GM12878 (cell line): ENCODE data around the gene FUZ. TPM values are rescaled to one million over a fixed set of nuclear protein-coding genes. Genes with fewer than 3 reads are reported as not detected.

ENCODE experiments used
- ATAC-seq: fragments of 200-7000 bp; cut with Tn5 transposase; 3 replicates; pipeline ENCODE4 v1.9.1; 2020; ENCODE audit warnings: mild to moderate bottlenecking, moderate library complexity
- BruUV-seq: library from RNA; stranded (reverse); fragments of 400-500 nt; replicated peaks from 2 replicates; lab custom pipeline; 2021; lab: Mats Ljungman, UMichigan
- CTCF ChIA-PET: fragments of 300-600 bp; sonication (Branson Sonifier 250); formaldehyde crosslinking; extraction: SDS; loops from one replicate; lab custom pipeline; 2021; ENCODE audit warnings: inconsistent platforms; lab: Yijun Ruan, JAX
- POLR2A ChIA-PET: fragments of 350-600 bp; formaldehyde crosslinking; extraction: SDS; loops from one replicate; lab custom pipeline; 2021; ENCODE audit warnings: inconsistent platforms; lab: Charles Lee
- RAD21 ChIA-PET: fragments of 300-600 bp; sonication (Branson Sonifier 250); formaldehyde crosslinking; loops from one replicate; lab custom pipeline; 2023; ENCODE audit warnings: antibody characterized with exemption; ENCODE audit not compliant: unreplicated experiment; lab: Charles Lee
- SMC1A ChIA-PET: fragments of 300-600 bp; sonication (Branson Sonifier 250); formaldehyde crosslinking; loops from one replicate; lab custom pipeline; 2023; ENCODE audit not compliant: unreplicated experiment, uncharacterized antibody; lab: Charles Lee
- DNase-seq: peaks from one replicate; pipeline ENCODE4 v3.0.0-alpha.2; 2011; ENCODE audit warnings: low read depth, low spot score
- FAIRE-seq: peaks from 3 replicates; lab custom pipeline; 2011; peaks lifted over from hg19 to GRCh38; lab: Jason Lieb, UNC
- H2AFZ ChIP-seq: 2 replicates; pipeline ENCODE4 v1.6.0; 2011; ENCODE audit warnings: low read depth, low read length, control low read depth; ENCODE audit not compliant: control insufficient read depth
- H3K27ac ChIP-seq: 2 replicates; pipeline ENCODE4 v1.5.1; 2011; ENCODE audit warnings: control low read depth; ENCODE audit not compliant: control insufficient read depth, insufficient read depth
- H3K27me3 ChIP-seq, 2 experiments: replicated peaks in 1 of 2; 2 replicates each; pipeline versions ENCODE4 v1.6.0 to v1.6.1; 2011; ENCODE audit warnings: low read length in 1 of 2; ENCODE audit not compliant: control insufficient read depth in 2 of 2, insufficient read depth in 2 of 2
- H3K36me3 ChIP-seq, 2 experiments: 2 replicates each; pipeline ENCODE4 v1.5.1; 2011; ENCODE audit warnings: low read length in 1 of 2; ENCODE audit not compliant: control insufficient read depth in 2 of 2, insufficient read depth in 2 of 2
- H3K4me1 ChIP-seq: 2 replicates; pipeline ENCODE4 v1.6.1; 2011; ENCODE audit warnings: mild to moderate bottlenecking, low read length, moderate library complexity, mixed read lengths; ENCODE audit not compliant: control insufficient read depth, insufficient read depth
- H3K4me2 ChIP-seq: 2 replicates; pipeline ENCODE4 v1.6.0; 2011; ENCODE audit warnings: control low read depth; ENCODE audit not compliant: control insufficient read depth, insufficient read depth
- H3K4me3 ChIP-seq: fragments of 200-600 bp; sonication (generic); 2 replicates; pipeline ENCODE4 v1.5.1; 2016
- H3K79me2 ChIP-seq: 2 replicates; pipeline ENCODE4 v1.6.0; 2011; ENCODE audit warnings: low read length; ENCODE audit not compliant: control insufficient read depth, insufficient read depth
- H3K9ac ChIP-seq: 2 replicates; pipeline ENCODE4 v1.8.0; 2011; ENCODE audit warnings: low read length, control low read depth, mixed read lengths; ENCODE audit not compliant: control insufficient read depth, insufficient read depth
- H3K9me3 ChIP-seq: replicated peaks from 3 replicates; pipeline ENCODE4 v1.5.1; 2011; ENCODE audit warnings: mild to moderate bottlenecking, low read length; ENCODE audit not compliant: control insufficient read depth, insufficient read depth
- H4K20me1 ChIP-seq: 2 replicates; pipeline ENCODE4 v1.6.0; 2011; ENCODE audit not compliant: control insufficient read depth, insufficient read depth
- ATF7 ChIP-seq: fragments of 450-650 bp; IDR thresholded peaks from 2 replicates; pipeline ENCODE4 v1.6.1; 2016; ENCODE audit warnings: low read depth, mild to moderate bottlenecking
- BCL11A ChIP-seq: IDR thresholded peaks from 2 replicates; pipeline ENCODE4 v1.6.1; 2011; ENCODE audit warnings: low read depth, low read length
- BHLHE40 ChIP-seq, 2 experiments: fragments of 450-650 bp in 1 of 2; IDR thresholded peaks; 2 replicates each; pipeline ENCODE4 v1.6.1; 2011 to 2017; ENCODE audit warnings: low read depth in 2 of 2, borderline replicate concordance in 1 of 2, improper control_type of control experiment in 1 of 2, low read length in 1 of 2, mild to moderate bottlenecking in 1 of 2
- BMI1 ChIP-seq: fragments of 450-650 bp; IDR thresholded peaks from 2 replicates; pipeline ENCODE4 v1.6.1; 2016; ENCODE audit warnings: mild to moderate bottlenecking, moderate library complexity, borderline replicate concordance
- CHD2 ChIP-seq: IDR thresholded peaks from 2 replicates; pipeline ENCODE4 v1.6.1; 2011; ENCODE audit warnings: low read depth, low read length, improper control_type of control experiment, borderline replicate concordance
- CREB1 ChIP-seq: IDR thresholded peaks from 2 replicates; pipeline ENCODE4 v1.6.1; 2012; ENCODE audit warnings: low read depth, mild to moderate bottlenecking, inconsistent platforms
- DPF2 ChIP-seq: fragments of 450-650 bp; IDR thresholded peaks from 2 replicates; pipeline ENCODE4 v1.6.1; 2017; ENCODE audit warnings: mild to moderate bottlenecking
- FOXM1 ChIP-seq: IDR thresholded peaks from 2 replicates; pipeline ENCODE4 v1.6.1; 2012; ENCODE audit warnings: low read depth, mild to moderate bottlenecking, inconsistent platforms, low read length, moderate library complexity
- HDGF ChIP-seq: fragments of 450-650 bp; IDR thresholded peaks from 2 replicates; pipeline ENCODE4 v1.6.1; 2016; ENCODE audit warnings: antibody characterized with exemption
- IKZF2 ChIP-seq, 2 experiments: fragments of 450-650 bp; IDR thresholded peaks; 2 replicates each; pipeline ENCODE4 v1.6.1; 2017; ENCODE audit warnings: mild to moderate bottlenecking in 2 of 2, moderate library complexity in 2 of 2
- MEF2B ChIP-seq: fragments of 450-650 bp; IDR thresholded peaks from 2 replicates; pipeline ENCODE4 v1.6.1; 2018; ENCODE audit warnings: mild to moderate bottlenecking, moderate library complexity; ENCODE audit not compliant: partially characterized antibody, poor library complexity, severe bottlenecking
- MTA2 ChIP-seq: fragments of 450-650 bp; IDR thresholded peaks from 2 replicates; pipeline ENCODE4 v1.6.1; 2016; ENCODE audit warnings: low read depth, mild to moderate bottlenecking, moderate library complexity
- NBN ChIP-seq: fragments of 450-650 bp; IDR thresholded peaks from 2 replicates; pipeline ENCODE4 v1.6.1; 2016
- NFIC ChIP-seq: IDR thresholded peaks from 2 replicates; pipeline ENCODE4 v1.6.1; 2012; ENCODE audit warnings: low read depth, mild to moderate bottlenecking, inconsistent platforms, low read length, moderate library complexity
- NR2F1 ChIP-seq: fragments of 450-650 bp; conservative IDR thresholded peaks from 2 replicates; pipeline ENCODE4 v1.6.1; 2017; ENCODE audit warnings: mild to moderate bottlenecking
- PAX5 ChIP-seq: IDR thresholded peaks from 2 replicates; pipeline ENCODE4 v1.6.1; 2011; ENCODE audit warnings: low read depth, low read length, borderline replicate concordance
- RFX5 ChIP-seq: IDR thresholded peaks from 2 replicates; pipeline ENCODE4 v1.6.1; 2011; ENCODE audit warnings: low read depth, low read length, improper control_type of control experiment
- RUNX3 ChIP-seq: IDR thresholded peaks from 2 replicates; pipeline ENCODE4 v1.6.1; 2012; ENCODE audit warnings: low read length, inconsistent platforms
- SPI1 ChIP-seq: IDR thresholded peaks from 2 replicates; pipeline ENCODE4 v1.6.1; 2011; ENCODE audit warnings: low read depth, mild to moderate bottlenecking, low read length, moderate library complexity, borderline replicate concordance; ENCODE audit not compliant: insufficient read depth
- ZNF384 ChIP-seq: IDR thresholded peaks from 2 replicates; pipeline ENCODE4 v1.6.1; 2012; ENCODE audit warnings: low read depth, mild to moderate bottlenecking, low read length, improper control_type of control experiment, borderline replicate concordance
- WGBS: methylation state at CpG from one replicate; pipeline ENCODE4 v1.1.6; 2016; ENCODE audit warnings: low lambda C conversion rate; ENCODE audit not compliant: insufficient replicate concordance, insufficient coverage; ENCODE audit errors: missing lambda C conversion rate; 5-methylcytosine and 5-hydroxymethylcytosine counted together
- in situ Hi-C: fragments of 300-500 bp; cut with MboI; formaldehyde crosslinking; loops from 9 replicates; pipeline ENCODE4 v1.14.3; 2018; ENCODE audit warnings: mixed read lengths
- intact Hi-C: fragments of 100-400 bp; cut with micrococcal nuclease; formaldehyde crosslinking; loops from one replicate; pipeline ENCODE4 v1.14.2; 2022; ENCODE audit not compliant: unreplicated experiment
- polyA plus RNA-seq, 11 experiments: library from polyadenylated mRNA; depleted of rRNA in 4 of 11; unstranded in 6 of 11; stranded (reverse) in 5 of 11; fragments of >200 nt; fragmentation: Nextera tagmentation in 4 of 11; fragmentation: Illumina TruSeq in 1 of 11; extraction: Ambion mirVana in 4 of 11; extraction: Trizol in 1 of 11; gene quantifications; 1 replicate in 1 of 11; 2 replicates in 10 of 11; pipeline versions ENCODE4 v1.2.1 to v1.2.3, GENCODE V29; 2011 to 2016; ENCODE audit warnings: inconsistent platforms in 2 of 11, missing spikeins in 2 of 11, low read depth in 1 of 11
- total RNA-seq, 4 experiments: library from RNA; depleted of rRNA in 3 of 4; stranded (reverse); fragments of >200 nt in 3 of 4; fragmentation: Illumina TruSeq in 1 of 4; extraction: Trizol in 1 of 4; gene quantifications; 2 replicates each; pipeline versions ENCODE4 v1.2.1 to v1.2.3, GENCODE V29; 2013 to 2021
- TF ChIP-seq, protein P1 (sequence below): IDR thresholded peaks from 2 replicates; pipeline ENCODE4 v1.6.1; 2012; ENCODE audit warnings: low read length, inconsistent platforms
- TF ChIP-seq, protein P2 (sequence below): fragments of 450-650 bp; IDR thresholded peaks from 2 replicates; pipeline ENCODE4 v1.6.1; 2017; ENCODE audit warnings: low read depth, mild to moderate bottlenecking, moderate library complexity

FUZ gene
- total and polyA plus RNA-seq, 10 of the 15 experiments (the other 5 are each of a cell fraction or from before 2014, with no cell fraction given), result 0.18 to 11.5 (median 8.8) TPM

DNA sequence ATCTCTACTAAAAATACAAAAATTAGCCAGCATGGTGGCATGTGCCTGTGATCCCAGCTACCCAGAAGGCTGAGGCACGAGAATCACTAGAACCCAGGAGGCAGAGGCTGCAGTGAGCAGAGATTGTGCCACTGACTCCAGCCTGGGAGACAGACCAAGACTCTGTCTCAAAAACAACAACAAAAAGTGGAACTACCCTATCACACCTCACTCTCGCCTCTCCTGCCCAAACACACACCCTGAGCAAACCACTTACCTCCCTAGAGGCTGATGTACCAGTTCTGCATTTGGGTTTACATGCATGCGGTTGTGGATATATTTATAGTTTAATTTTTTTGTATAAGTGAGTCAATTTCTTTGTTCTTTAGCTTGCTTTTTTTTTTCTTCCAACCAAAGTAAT lies 30.2 kb upstream of the FUZ start:
- Histone ChIP-seq H3K9ac (no peak overlapping the region), H3K4me1 (peaks cover 16% of the 10 kb centered on the region), H3K4me3 (no peak overlapping the region), H3K36me3 (peaks cover 0 to 2% of the 10 kb centered on the region in 2 experiments; a peak in 2 of 4 replicates), H3K27me3 (no peaks in the 10 kb centered on the region), H3K4me2 (no peak overlapping the region), H3K27ac (no peak overlapping the region), H2AFZ (no peak overlapping the region), H4K20me1 (no peaks in the 10 kb centered on the region), H3K9me3 (no peaks in the 10 kb centered on the region; the same call in 2 of the 3 replicates), H3K79me2 (no peaks in the 10 kb centered on the region)
- ChIA-PET SMC1A (interaction anchor here (1.3 to 1.4 kb wide), 3 partner anchors 24 to 30 kb away, joined by 3 read pairs; partner anchors contain the start of genes FUZ and MED25), RAD21 (interaction anchor here (0.6 to 0.9 kb wide), 2 partner anchors 54 to 465 kb away, joined by 3 read pairs; partner anchors contain the start of gene IL4I1), POLR2A (interaction anchor here (0.6 to 1.3 kb wide), 7 partner anchors 24 to 483 kb away, joined by 3 to 8 read pairs (median 4); no protein-coding TSS in a partner anchor), CTCF (no interaction called here)
- DNase-seq (peak; percentile 34), FAIRE-seq (no peak), ATAC-seq (peak; percentile 95)
- in situ Hi-C loops, result no loop called here
- WGBS, result 2% methylated on average over 3 of the region's 3 CpGs
- no TSS peak for BruUV-seq
- intact Hi-C loops, result no loop called here
- TF ChIP-seq SPI1, result peak; percentile 88
- no peak for TF ChIP-seq RFX5
- peak; percentile 58 for TF ChIP-seq DPF2
- TF ChIP-seq, protein P1, sequence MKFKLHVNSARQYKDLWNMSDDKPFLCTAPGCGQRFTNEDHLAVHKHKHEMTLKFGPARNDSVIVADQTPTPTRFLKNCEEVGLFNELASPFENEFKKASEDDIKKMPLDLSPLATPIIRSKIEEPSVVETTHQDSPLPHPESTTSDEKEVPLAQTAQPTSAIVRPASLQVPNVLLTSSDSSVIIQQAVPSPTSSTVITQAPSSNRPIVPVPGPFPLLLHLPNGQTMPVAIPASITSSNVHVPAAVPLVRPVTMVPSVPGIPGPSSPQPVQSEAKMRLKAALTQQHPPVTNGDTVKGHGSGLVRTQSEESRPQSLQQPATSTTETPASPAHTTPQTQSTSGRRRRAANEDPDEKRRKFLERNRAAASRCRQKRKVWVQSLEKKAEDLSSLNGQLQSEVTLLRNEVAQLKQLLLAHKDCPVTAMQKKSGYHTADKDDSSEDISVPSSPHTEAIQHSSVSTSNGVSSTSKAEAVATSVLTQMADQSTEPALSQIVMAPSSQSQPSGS, result no peak
- peak; percentile 95 for TF ChIP-seq MEF2B
- TF ChIP-seq BMI1, result 0 out of 2 replicates have a peak, but pooled peaks have one; percentile 15
- peak; percentile 68 for TF ChIP-seq NBN
- no peak for TF ChIP-seq NFIC
- peak; percentile 70 for TF ChIP-seq MTA2
- peak; percentile 48 to 70; a peak in 3 of 4 replicates for TF ChIP-seq BHLHE40 (IDR thresholded peaks at IDR 0.05; ENCODE audit: borderline replicate concordance in 1 of 2, low read depth in 2 of 2, low read length in 1 of 2)
- TF ChIP-seq IKZF2 (IDR thresholded peaks at IDR 0.05), result peak; percentile 54 to 72; a peak in 3 of 4 replicates
- TF ChIP-seq CHD2, result 0 out of 2 replicates have a peak, but pooled peaks have one; percentile 25
- no peak for TF ChIP-seq FOXM1
- peak; percentile 49; the same call in 1 of the 2 replicates for TF ChIP-seq BCL11A
- TF ChIP-seq, protein P2, sequence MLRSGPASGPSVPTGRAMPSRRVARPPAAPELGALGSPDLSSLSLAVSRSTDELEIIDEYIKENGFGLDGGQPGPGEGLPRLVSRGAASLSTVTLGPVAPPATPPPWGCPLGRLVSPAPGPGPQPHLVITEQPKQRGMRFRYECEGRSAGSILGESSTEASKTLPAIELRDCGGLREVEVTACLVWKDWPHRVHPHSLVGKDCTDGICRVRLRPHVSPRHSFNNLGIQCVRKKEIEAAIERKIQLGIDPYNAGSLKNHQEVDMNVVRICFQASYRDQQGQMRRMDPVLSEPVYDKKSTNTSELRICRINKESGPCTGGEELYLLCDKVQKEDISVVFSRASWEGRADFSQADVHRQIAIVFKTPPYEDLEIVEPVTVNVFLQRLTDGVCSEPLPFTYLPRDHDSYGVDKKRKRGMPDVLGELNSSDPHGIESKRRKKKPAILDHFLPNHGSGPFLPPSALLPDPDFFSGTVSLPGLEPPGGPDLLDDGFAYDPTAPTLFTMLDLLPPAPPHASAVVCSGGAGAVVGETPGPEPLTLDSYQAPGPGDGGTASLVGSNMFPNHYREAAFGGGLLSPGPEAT, result peak; percentile 77; the same call in 1 of the 2 replicates
- TF ChIP-seq ZNF384, result peak; percentile 72; the same call in 1 of the 2 replicates
- TF ChIP-seq RUNX3, result peak; percentile 61
- peak; percentile 63 for TF ChIP-seq HDGF
- TF ChIP-seq PAX5, result 0 out of 2 replicates have a peak, but pooled peaks have one; percentile 39
- 0 out of 2 replicates have a peak, but pooled peaks have one; percentile 35 for TF ChIP-seq NR2F1
- TF ChIP-seq ATF7, result peak; percentile 50; the same call in 1 of the 2 replicates
- no peak for TF ChIP-seq CREB1
